NCI-H1930 (cell line): ENCODE results near the gene APPL1.
"Not testable (repeated sequence)": the region's sequence is repeated elsewhere in the genome, so short reads cannot be mapped to it uniquely, and the experiment has no call there.

ENCODE experiments used
- DNase-seq, 2 experiments: peaks; one replicate each; lab custom pipeline; 2025; lab: John Stamatoyannopoulos, UW

APPL1 gene

GRCh38 chr3:57268416-57268815, 40.9 kb downstream of the APPL1 start:
- DNase-seq = no peak

- DNase-seq = no peak
These were observed 47.3 kb downstream of the APPL1 start for GRCh38 chr3:57274845-57275244.

GRCh38 chr3:57275393-57275792, 47.9 kb downstream of the APPL1 start:
- no peak for DNase-seq

- DNase-seq = no peak
These were observed 50.7 kb downstream of the APPL1 start for GRCh38 chr3:57278237-57278636.

GRCh38 chr3:57279685-57280084, 52.2 kb downstream of the APPL1 start:
- DNase-seq = no peak

GRCh38 chr3:57281715-57282114, 54.2 kb downstream of the APPL1 start:
- no peak for DNase-seq

GRCh38 chr3:57283334-57283733, 55.8 kb downstream of the APPL1 start:
- DNase-seq = no peak

- no peak for DNase-seq
These were observed 59.7 kb downstream of the APPL1 start for GRCh38 chr3:57287205-57287604.

GRCh38 chr3:57288403-57288802, 60.9 kb downstream of the APPL1 start:
- no peak for DNase-seq

GRCh38 chr3:57292159-57292896, 64.8 kb downstream of the APPL1 start, which contains the start of gene ASB14:
Gene ASB14, minus strand, starts transcription at chr3:57292685. Its CDS starts 652 bp downstream, at chr3:57292033.
- no peak for DNase-seq

GRCh38 chr3:57292897-57293526, 65.5 kb downstream of the APPL1 start:
- DNase-seq = no peak

- DNase-seq = no peak
These were observed 70.5 kb downstream of the APPL1 start for GRCh38 chr3:57298041-57298440.

- DNase-seq = not testable (repeated sequence)
These were observed 76.0 kb downstream of the APPL1 start for GRCh38 chr3:57303520-57303919.

GRCh38 chr3:57309769-57310360, 82.3 kb downstream of the APPL1 start:
- no peak for DNase-seq

- DNase-seq = no peak
These were observed 86.7 kb downstream of the APPL1 start for GRCh38 chr3:57314204-57314603.
